ENCODE results near the gene LRRFIP2.

LRRFIP2 gene

DNA sequence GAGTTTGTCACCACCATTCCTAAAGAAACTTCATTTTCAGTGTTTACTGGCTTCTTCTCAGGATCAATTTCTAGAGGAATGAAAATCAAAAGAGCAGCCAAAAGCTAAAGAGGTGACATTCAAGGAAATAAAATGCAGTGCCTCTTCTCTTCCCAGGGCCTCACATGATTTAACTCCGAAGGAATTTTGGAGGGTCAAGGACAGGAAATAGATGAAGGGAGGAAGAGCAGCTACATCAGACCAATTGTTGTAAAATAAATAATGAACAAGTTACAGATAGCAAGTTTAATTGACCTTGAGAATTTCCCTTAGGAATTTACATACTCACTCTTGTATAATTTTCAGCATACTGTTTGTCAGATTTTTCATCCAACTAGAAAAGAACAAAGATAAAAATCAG lies 78.1 kb downstream of the LRRFIP2 start:
- TF ChIP-seq, protein P1, sequence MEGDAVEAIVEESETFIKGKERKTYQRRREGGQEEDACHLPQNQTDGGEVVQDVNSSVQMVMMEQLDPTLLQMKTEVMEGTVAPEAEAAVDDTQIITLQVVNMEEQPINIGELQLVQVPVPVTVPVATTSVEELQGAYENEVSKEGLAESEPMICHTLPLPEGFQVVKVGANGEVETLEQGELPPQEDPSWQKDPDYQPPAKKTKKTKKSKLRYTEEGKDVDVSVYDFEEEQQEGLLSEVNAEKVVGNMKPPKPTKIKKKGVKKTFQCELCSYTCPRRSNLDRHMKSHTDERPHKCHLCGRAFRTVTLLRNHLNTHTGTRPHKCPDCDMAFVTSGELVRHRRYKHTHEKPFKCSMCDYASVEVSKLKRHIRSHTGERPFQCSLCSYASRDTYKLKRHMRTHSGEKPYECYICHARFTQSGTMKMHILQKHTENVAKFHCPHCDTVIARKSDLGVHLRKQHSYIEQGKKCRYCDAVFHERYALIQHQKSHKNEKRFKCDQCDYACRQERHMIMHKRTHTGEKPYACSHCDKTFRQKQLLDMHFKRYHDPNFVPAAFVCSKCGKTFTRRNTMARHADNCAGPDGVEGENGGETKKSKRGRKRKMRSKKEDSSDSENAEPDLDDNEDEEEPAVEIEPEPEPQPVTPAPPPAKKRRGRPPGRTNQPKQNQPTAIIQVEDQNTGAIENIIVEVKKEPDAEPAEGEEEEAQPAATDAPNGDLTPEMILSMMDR (IDR thresholded peaks at IDR 0.05; ENCODE audit: low read depth, low read length, missing control alignments), result no peak
- no peak overlapping the region for H3K4me3 ChIP-seq (ENCODE audit: low read depth, low read length)
- no peak for DNase-seq (ENCODE audit: low read depth)

DNA sequence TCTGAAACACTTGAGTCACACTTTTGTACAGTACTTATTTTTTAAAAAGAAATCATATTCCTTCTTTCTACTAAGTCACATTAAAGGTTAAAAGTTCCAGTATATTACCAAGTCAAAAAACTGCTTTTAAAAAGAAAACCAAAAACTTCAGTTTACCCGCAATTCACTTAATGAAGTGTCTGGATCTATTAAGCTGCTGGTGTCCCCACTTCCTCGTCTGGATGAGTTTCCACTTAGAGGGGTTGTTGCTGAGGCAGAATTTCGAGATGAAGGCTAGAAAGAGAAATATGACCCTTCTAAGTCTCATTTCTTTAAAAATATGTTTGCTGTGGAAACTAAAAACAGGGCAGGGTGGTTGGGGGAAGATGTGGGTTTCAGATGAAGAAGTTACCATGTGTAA lies 79.7 kb downstream of the LRRFIP2 start:
- TF ChIP-seq, protein P1 (IDR thresholded peaks at IDR 0.05; ENCODE audit: low read depth, low read length, missing control alignments), result no peak
- H3K4me3 ChIP-seq (ENCODE audit: low read depth, low read length), result no peak overlapping the region
- DNase-seq (ENCODE audit: low read depth), result no peak

DNA sequence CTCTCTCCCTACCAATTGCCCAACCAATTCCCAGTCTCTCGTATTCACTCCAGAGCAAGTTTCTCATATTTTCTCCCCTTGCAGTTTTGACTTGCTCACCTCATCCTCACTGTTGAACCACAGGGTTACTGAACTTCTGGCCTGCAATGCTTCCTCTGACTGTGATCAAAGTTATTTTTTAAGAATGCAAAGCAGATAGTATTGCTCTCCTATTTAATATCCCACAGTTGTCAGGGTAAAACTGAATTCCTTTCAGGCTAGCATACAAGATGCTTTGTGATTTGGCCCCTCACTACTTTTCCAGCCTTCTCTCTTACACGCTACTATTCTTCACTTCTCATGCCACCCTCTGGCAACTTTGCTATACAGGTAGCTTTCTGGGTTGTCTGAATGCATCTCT lies 80.9 kb downstream of the LRRFIP2 start:
- no peak overlapping the region for H3K4me3 ChIP-seq (ENCODE audit: low read depth, low read length)
- TF ChIP-seq, protein P1 (IDR thresholded peaks at IDR 0.05; ENCODE audit: low read depth, low read length, missing control alignments), result no peak
- DNase-seq (ENCODE audit: low read depth), result no peak

DNA sequence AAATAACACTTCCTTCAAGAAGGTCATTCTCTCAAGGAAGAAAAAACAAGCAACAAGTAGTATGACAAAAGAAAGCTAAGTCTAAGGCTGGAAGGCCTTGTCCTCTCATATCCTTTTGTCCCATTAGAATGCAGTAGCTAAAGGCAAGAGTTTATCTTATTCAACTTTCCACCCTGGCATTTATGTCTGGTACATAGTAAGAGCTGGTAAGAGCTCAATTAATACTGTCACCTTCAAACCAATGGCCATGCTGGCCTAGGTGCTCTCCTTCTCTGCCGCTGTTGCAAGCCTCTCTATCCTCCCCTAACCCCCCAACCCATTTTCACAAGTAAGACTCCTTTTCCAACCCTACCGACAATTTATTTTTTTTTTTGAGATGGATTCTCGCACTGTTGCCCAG lies 81.9 kb downstream of the LRRFIP2 start:
- TF ChIP-seq, protein P1 (IDR thresholded peaks at IDR 0.05; ENCODE audit: low read depth, low read length, missing control alignments), result no peak
- H3K4me3 ChIP-seq (ENCODE audit: low read depth, low read length), result no peak overlapping the region
- no peak for DNase-seq (ENCODE audit: low read depth)

GRCh38 chr3:37087870-37088269 lies 86.5 kb downstream of the LRRFIP2 start:
- TF ChIP-seq, protein P1 (IDR thresholded peaks at IDR 0.05; ENCODE audit: low read depth, low read length, missing control alignments), result no peak
- no peak overlapping the region for H3K4me3 ChIP-seq (ENCODE audit: low read depth, low read length)
- no peak for DNase-seq (ENCODE audit: low read depth)

DNA sequence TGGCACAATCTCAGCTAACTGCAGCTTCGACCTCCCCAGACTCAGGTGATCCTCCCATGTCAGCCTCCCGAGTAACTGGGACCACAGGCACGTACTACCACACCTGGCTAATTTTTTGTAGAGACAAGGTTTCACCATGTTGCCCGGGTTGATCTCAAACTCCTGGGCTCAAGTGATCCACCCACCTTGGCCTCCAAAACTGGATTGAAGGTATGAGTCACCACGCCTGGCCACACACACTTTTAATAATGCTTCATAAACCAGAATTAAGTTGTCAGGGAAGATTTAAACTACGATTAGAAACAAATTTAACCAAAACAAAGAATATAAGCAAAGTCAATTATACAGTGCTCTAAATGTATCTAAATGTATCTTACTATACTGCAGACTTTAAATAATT lies 87.5 kb downstream of the LRRFIP2 start:
- no peak overlapping the region for H3K4me3 ChIP-seq (ENCODE audit: low read depth, low read length)
- TF ChIP-seq, protein P1 (IDR thresholded peaks at IDR 0.05; ENCODE audit: low read depth, low read length, missing control alignments), result no peak
- no peak for DNase-seq (ENCODE audit: low read depth)

DNA sequence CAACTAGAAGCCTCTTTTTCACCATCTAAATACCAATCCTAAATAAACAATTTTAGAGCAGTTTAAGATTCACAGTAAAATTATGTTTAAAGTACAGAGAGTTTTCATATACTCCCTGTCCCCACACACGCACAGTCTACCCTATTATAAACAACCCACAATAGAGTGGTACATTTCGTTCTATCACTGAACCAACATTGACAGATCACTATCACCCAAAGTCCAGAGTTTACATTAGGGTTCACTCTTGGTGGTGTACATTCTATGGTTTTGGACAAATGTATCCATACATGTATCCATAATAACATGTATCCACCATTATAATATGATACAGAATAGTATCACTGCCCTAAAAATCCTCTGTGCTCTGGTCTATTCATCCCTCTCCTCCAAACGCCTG lies 92.1 kb downstream of the LRRFIP2 start:
- TF ChIP-seq, protein P1 (IDR thresholded peaks at IDR 0.05; ENCODE audit: low read depth, low read length, missing control alignments), result no peak
- H3K4me3 ChIP-seq (ENCODE audit: low read depth, low read length), result no peak overlapping the region
- DNase-seq (ENCODE audit: low read depth), result no peak
